GM12874 (cell line): ENCODE measurements around the gene MINPP1.

Source experiments
- TF ChIP-seq, protein P1 (sequence below): IDR thresholded peaks from 2 replicates; pipeline ENCODE4 v1.5.1; 2011; ENCODE audit warnings: low read depth, mild to moderate bottlenecking, control low read depth, low read length, moderate library complexity; ENCODE audit not compliant: insufficient read depth

The MINPP1 gene

DNA sequence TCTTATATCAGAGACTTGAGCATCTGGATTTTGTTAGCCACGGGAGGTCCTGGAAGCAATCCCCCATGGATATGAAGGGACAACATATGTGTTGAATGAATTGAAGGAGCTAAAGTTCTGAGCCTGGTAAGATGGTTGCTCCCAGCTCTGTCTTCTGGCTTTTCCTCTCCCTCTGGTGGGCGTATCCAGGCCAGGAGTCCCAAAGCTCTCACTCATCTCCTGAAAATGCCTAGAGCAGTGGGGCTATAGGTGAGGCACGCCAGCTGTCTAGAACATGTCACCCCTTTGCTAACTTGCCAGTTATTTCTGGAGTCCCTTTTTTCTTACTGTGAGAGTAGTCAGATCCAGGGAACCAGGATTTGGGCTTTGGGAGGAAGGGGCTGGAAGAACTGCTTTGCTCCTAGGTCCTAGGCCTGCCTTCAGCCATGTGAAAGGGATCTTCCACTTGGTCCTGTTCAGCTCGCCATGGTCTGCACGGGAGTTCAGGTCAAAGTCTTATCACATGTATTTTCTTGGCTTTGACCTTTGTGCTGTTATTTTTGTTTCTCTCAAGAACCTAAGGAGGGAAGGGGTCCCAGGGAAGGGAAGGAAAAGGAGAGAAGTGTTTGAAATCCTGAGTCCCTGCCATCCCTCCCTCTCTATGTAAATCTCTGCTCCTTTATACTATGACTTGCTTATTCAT, 73.6 kb downstream of the MINPP1 start:
- TF ChIP-seq, protein P1, sequence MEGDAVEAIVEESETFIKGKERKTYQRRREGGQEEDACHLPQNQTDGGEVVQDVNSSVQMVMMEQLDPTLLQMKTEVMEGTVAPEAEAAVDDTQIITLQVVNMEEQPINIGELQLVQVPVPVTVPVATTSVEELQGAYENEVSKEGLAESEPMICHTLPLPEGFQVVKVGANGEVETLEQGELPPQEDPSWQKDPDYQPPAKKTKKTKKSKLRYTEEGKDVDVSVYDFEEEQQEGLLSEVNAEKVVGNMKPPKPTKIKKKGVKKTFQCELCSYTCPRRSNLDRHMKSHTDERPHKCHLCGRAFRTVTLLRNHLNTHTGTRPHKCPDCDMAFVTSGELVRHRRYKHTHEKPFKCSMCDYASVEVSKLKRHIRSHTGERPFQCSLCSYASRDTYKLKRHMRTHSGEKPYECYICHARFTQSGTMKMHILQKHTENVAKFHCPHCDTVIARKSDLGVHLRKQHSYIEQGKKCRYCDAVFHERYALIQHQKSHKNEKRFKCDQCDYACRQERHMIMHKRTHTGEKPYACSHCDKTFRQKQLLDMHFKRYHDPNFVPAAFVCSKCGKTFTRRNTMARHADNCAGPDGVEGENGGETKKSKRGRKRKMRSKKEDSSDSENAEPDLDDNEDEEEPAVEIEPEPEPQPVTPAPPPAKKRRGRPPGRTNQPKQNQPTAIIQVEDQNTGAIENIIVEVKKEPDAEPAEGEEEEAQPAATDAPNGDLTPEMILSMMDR, result no peak

DNA sequence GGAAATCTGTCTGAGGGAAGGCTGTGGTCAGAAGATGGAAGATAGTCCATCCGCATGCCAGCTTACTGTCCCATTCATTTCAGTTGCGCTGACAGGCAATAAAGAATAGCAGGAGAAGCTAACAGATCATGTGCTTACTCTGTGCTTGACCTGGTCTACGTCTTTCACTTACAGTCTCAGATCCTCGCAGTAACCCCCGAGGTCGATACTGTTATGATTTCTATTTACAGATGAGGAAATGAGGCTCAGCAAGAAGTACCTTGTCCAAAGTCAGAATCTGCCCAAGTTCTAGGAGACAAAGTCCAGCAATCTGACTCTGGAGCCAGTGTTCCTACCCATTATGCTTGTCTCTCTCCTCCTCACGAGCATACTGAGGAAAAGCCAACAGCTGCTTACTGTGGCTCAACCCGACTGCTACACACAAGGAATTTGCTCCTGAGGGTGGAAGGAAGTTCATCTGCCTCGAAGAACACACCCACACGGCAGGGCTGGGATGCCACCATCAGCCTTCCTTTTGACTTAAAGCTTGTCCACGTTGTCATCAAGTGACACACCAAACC, 74.2 kb downstream of the MINPP1 start:
- TF ChIP-seq, protein P1, result no peak

DNA sequence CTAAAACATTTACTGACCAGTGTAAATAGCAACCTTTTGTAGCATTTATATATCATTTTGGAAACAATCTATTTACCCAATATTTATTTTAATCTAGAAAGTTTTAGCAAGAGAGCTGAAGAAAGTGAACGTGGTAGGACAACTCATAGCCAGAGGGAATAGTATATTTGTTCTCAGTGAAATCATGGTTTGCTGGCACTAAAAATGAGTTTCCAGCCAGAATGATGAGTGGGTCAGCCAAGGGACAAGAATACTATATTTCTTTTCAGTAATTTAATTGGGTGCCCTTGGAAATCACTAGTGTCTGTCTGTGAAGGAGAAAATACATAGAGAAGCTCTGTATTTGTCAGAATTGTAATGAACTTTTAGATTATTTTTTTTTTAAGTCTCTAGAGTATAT, 74.9 kb downstream of the MINPP1 start:
- TF ChIP-seq, protein P1, result no peak

DNA sequence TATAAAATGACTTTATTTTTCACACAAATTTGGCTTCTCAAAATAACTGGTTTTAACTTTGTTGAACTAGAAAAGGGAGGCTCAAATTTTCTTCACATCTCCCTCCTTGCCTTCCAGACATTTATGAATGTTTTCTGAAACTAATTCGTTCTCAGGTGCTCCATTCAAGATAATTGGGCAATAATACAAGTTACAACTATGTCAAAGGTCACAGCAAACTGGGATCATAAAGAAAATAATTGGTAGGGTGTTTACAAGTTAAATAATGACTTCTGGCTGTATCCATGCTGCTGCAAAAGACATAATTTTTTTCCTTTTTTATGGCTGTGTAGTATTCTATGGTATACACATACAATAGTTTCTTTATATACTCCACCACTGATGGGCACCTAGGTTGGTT, 75.3 kb downstream of the MINPP1 start:
- TF ChIP-seq, protein P1, result no peak

DNA sequence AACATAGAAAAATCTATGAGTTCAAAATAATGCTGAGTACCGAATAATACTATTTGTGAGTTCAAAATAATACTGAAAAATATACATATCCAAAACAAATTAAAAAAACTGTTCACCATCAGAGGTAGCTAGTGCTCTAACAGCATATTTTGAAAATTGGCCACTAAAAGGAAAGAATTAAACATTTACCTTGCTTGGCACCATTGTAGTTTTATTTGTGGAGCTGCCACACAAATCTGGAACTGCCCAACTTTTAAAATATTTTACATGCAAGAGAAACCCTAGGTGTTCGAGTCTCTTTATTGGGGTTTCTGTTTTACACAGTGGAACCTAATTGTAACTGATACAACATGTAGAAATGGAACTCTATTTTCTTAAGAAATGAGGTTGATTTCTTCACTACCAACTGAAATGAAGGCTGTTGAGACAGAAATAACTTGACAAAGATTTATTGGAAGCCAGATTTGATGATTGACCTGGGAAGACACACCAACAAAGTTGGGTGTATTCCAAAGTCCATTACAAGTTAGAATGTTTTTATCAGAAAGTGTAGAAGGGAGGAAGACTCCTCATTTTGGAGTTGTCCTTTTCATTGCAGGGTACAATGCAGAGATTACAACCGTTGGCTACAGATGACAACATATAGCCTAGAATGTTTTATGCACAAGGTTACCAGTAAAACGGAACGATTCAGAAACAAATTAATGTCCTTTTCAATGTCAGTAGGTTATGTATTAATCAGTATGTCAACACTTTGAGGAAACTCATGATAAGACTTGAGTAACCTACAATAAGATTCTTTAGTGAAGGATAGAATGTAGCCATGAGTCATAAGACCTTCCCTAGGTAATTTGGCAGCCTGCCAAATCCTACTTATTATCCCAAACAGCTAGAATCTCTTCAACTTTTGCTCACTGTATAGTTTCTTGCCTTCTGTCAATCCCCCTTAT, 81.1 kb downstream of the MINPP1 start:
- TF ChIP-seq, protein P1, result no peak

DNA sequence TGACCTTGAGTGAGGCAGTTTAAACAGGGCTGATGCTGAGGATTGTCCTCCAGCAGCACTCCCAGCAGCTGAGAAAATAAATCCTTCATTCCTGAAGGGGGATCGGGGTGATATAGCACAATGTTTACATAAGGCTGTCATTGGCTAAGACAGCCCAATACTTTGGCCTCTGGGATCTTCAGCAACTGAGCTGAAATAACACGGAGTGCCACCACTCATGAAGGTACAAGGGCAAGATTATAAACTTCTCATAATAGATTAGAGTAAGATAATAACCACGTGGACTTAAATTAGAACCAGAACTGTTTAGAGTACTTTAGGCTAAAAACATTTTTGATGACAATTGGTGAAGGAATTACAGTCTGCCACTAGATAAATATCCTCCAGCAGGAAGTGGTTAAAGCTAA, 85.0 kb downstream of the MINPP1 start:
- TF ChIP-seq, protein P1, result no peak
